Measurements from ENCODE around the gene ABRACL. TPM values are rescaled to one million over a fixed set of nuclear protein-coding genes. Genes with fewer than 3 reads are reported as not detected.

Gene ABRACL
- 46.0 TPM for total RNA-seq

GRCh38 chr6:139028658-139029469, at the start of gene ABRACL:
Gene ABRACL (plus strand): TSS chr6:139028745. CDS start chr6:139034161, 5,416 bp downstream.

GRCh38 chr6:138987643-138988468, 40.7 kb upstream of the ABRACL start, which contains the start of gene REPS1:
Gene REPS1 (minus strand): TSS chr6:138988253. CDS start chr6:138987682, 571 bp downstream.

Other genes with a start within 250 kb of the ABRACL start
- gene ECT2L, start 232.7 kb upstream of the ABRACL start, total RNA-seq = 0.31 TPM
- gene REPS1, start 40.5 kb upstream of the ABRACL start, total RNA-seq = 137 TPM
- gene HECA, start 106.3 kb downstream of the ABRACL start, total RNA-seq = 41.6 TPM

Data from parietal lobe (tissue), 1 donor.